Gastroesophageal sphincter (tissue), 4 donors: ENCODE measurements around the gene MSH5. TPM values are rescaled to one million over a fixed set of nuclear protein-coding genes. Genes with fewer than 3 reads are reported as not detected.

Experiments
- ATAC-seq: fragments of 150-250 bp; one replicate; pipeline ENCODE4 v1.9.1; 2016; ENCODE audit warnings: mild to moderate bottlenecking, moderate library complexity
- H3K27ac ChIP-seq, 4 donors: fragments of 200-600 bp; sonication (generic) in 3 of 4; 1 replicate in 3 of 4; 2 replicates in 1 of 4; pipeline ENCODE4 v1.5.1; 2016 to 2019
- H3K27me3 ChIP-seq: fragments of 200-600 bp; sonication (generic); one replicate; pipeline ENCODE4 v1.5.1; 2019
- H3K36me3 ChIP-seq, 2 donors: fragments of 200-600 bp; sonication (generic); one replicate each; pipeline ENCODE4 v1.5.1; 2019; ENCODE audit warnings: control low read depth in 1 of 2
- H3K4me1 ChIP-seq, 3 donors: fragments of 200-600 bp; sonication (generic); 1 replicate in 2 of 3; 2 replicates in 1 of 3; pipeline ENCODE4 v1.5.1; 2016 to 2019; ENCODE audit warnings: control low read depth in 2 of 3
- H3K4me3 ChIP-seq, 2 donors: fragments of 200-600 bp; sonication (generic); one replicate each; pipeline ENCODE4 v1.5.1; 2019; ENCODE audit warnings: mild to moderate bottlenecking in 1 of 2, moderate library complexity in 1 of 2
- H3K9me3 ChIP-seq, 3 donors: fragments of 200-600 bp; sonication (generic); one replicate each; pipeline ENCODE4 v1.5.1; 2017 to 2019; ENCODE audit warnings: control low read depth in 2 of 3
- CTCF ChIP-seq, 4 experiments: fragments of 200-600 bp in 2 of 4; fragments of 450-650 bp in 2 of 4; sonication (generic) in 1 of 4; IDR thresholded peaks; one replicate each; pipeline ENCODE4 v1.5.1; 2017 to 2019; ENCODE audit warnings: antibody characterized with exemption in 4 of 4, mild to moderate bottlenecking in 2 of 4, moderate library complexity in 2 of 4
- EP300 ChIP-seq: sonication (generic); formaldehyde crosslinking; IDR thresholded peaks from one replicate; pipeline ENCODE4 v1.6.1; 2017; ENCODE audit warnings: antibody characterized with exemption, mild to moderate bottlenecking
- POLR2A ChIP-seq, 2 donors: fragments of 450-650 bp; IDR thresholded peaks; one replicate each; pipeline ENCODE4 v1.6.1; 2017; ENCODE audit warnings: antibody characterized with exemption in 2 of 2, mild to moderate bottlenecking in 2 of 2, moderate library complexity in 1 of 2
- POLR2AphosphoS5 ChIP-seq: sonication (generic); formaldehyde crosslinking; IDR thresholded peaks from one replicate; pipeline ENCODE4 v1.6.1; 2017; ENCODE audit warnings: antibody characterized with exemption
- WGBS, 2 donors: methylation state at CpG; one replicate each; pipeline ENCODE4 v1.1.5; 2018; ENCODE audit warnings: low coverage in 1 of 2; 5-methylcytosine and 5-hydroxymethylcytosine counted together
- total RNA-seq, 4 donors: library from RNA; depleted of rRNA; stranded (reverse); fragments of >200 nt; gene quantifications; one replicate each; pipeline ENCODE4 v1.1.0, GENCODE V29; 2016

The MSH5 gene
- total RNA-seq, 4 donors from 2014 or later, result 1.9 to 12.7 (median 6.7) TPM

DNA sequence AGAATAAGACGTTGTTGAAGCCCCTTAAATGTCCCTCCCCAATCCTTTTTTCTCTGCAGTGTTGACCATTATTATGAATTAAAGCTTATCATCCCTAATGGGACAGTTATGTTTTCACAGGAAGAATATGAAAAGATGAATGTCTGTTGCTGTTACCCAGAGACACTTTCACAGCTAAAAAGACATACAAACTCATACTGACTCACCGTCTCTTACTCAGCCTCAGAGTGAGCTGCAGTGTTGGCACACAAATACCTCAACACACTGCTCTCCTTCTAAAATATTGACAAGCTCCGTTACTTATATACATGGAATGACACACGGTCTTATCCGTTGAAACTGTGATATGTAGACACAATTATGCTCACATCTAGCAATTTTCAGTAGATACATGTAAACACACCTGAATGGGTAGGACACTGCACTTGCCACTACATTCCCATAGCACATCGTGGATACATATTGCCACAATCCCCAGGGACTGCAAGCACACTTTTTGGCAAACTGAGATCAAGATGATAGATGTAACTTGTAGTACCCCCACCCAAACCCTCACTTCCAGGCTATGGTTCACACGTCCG lies 13.0 kb downstream of the MSH5 start:
- Histone ChIP-seq H3K27me3 (no peaks in the 10 kb centered on the region), H3K9me3 (no peaks in the 10 kb centered on the region), H3K4me1 (no peaks in the 10 kb centered on the region), H3K4me3 (no peak overlapping the region), H3K27ac (no peak overlapping the region), H3K36me3 (no peaks in the 10 kb centered on the region)
- no peak for ATAC-seq
- TF ChIP-seq POLR2AphosphoS5 (no peak), POLR2A (IDR thresholded peaks at IDR 0.05) (no peak), CTCF (IDR thresholded peaks at IDR 0.05) (no peak)
- 32 to 56% methylated on average over 6 of the region's 8 CpGs for WGBS, 2 donors

- peaks cover 0 to 2% (median 0%) of the 10 kb centered on the region in 3 donors for H3K4me1 ChIP-seq
- ATAC-seq, result no peak
- no peak overlapping the region for H3K27ac ChIP-seq
- 100% methylated on average over 1 to 2 of the region's 2 CpGs for WGBS, 2 donors
- no peak overlapping the region for H3K4me3 ChIP-seq
- H3K27me3 ChIP-seq, result no peaks in the 10 kb centered on the region
- no peaks in the 10 kb centered on the region for H3K9me3 ChIP-seq
- peaks cover 0 to 25% of the 10 kb centered on the region in 2 donors for H3K36me3 ChIP-seq
- TF ChIP-seq POLR2AphosphoS5 (no peak), POLR2A (IDR thresholded peaks at IDR 0.05) (no peak), CTCF (IDR thresholded peaks at IDR 0.05) (no peak), EP300 (no peak)
Observed at GRCh38 chr6:31758281-31758680, 18.5 kb downstream of the MSH5 start.

GRCh38 chr6:31760790-31761189 lies 21.0 kb downstream of the MSH5 start:
- H3K36me3 ChIP-seq, result peaks cover 0 to 25% of the 10 kb centered on the region in 2 donors
- no peak overlapping the region for H3K27ac ChIP-seq
- H3K27me3 ChIP-seq, result no peaks in the 10 kb centered on the region
- H3K9me3 ChIP-seq, result no peaks in the 10 kb centered on the region
- WGBS, 2 donors, result 95 to 96% methylated on average over 3 to 4 of the region's 5 CpGs
- ATAC-seq, result no peak
- TF ChIP-seq POLR2AphosphoS5 (no peak), EP300 (no peak), POLR2A (IDR thresholded peaks at IDR 0.05) (no peak), CTCF (IDR thresholded peaks at IDR 0.05) (no peak)
- H3K4me3 ChIP-seq, result no peak overlapping the region
- peaks cover 0 to 10% (median 0%) of the 10 kb centered on the region in 3 donors for H3K4me1 ChIP-seq

- Histone ChIP-seq H3K4me1 (peaks cover 0 to 15% (median 1%) of the 10 kb centered on the region in 3 donors), H3K9me3 (no peaks in the 10 kb centered on the region), H3K36me3 (peaks cover 0 to 25% of the 10 kb centered on the region in 2 donors), H3K27me3 (no peaks in the 10 kb centered on the region), H3K4me3 (no peak overlapping the region), H3K27ac (no peak overlapping the region)
- no peak for ATAC-seq
- WGBS, 2 donors, result 92 to 94% methylated on average over 6 to 7 of the region's 8 CpGs
- no peak for TF ChIP-seq CTCF (IDR thresholded peaks at IDR 0.05)
- no peak for TF ChIP-seq POLR2AphosphoS5
- TF ChIP-seq EP300, result no peak
- TF ChIP-seq POLR2A (IDR thresholded peaks at IDR 0.05), result no peak
Observed at GRCh38 chr6:31761343-31761742, 21.5 kb downstream of the MSH5 start.

- H3K27ac ChIP-seq, result no peak within 1 kb of the TSS
- WGBS, 2 donors, result 64 to 67% methylated on average over 2 to 4 of the region's 4 CpGs
- peaks cover 0 to 25% of the 10 kb centered on the region in 2 donors for H3K36me3 ChIP-seq
- no peaks in the 10 kb centered on the region for H3K27me3 ChIP-seq
- peaks cover 0 to 19% (median 3%) of the 10 kb centered on the region in 3 donors for H3K4me1 ChIP-seq
- ATAC-seq, result no peak
- H3K9me3 ChIP-seq, result no peaks in the 10 kb centered on the region
- no peak for TF ChIP-seq POLR2AphosphoS5
- no peak for TF ChIP-seq POLR2A (IDR thresholded peaks at IDR 0.05)
- no peak for TF ChIP-seq EP300
- TF ChIP-seq CTCF (IDR thresholded peaks at IDR 0.05), result no peak
- no peak within 1 kb of the TSS for H3K4me3 ChIP-seq
Observed at GRCh38 chr6:31762356-31762755, 22.6 kb downstream of the MSH5 start, which contains the start of gene SAPCD1. Gene SAPCD1 (plus strand): TSS chr6:31762656. CDS start chr6:31763055, 399 bp downstream.
